Left ventricle myocardium inferior (tissue), 1 donor: ENCODE results near the gene HBG1. TPM values are rescaled to one million over a fixed set of nuclear protein-coding genes. Genes with fewer than 3 reads are reported as not detected.

Experiments
- DNase-seq: peaks from one replicate; pipeline ENCODE4 v3.0.0-alpha.2; 2020
- H3K27ac ChIP-seq: fragments of 200-600 bp; replicated peaks from 2 replicates; pipeline ENCODE4 v1.8.0; 2021
- H3K27me3 ChIP-seq: fragments of 200-600 bp; 2 replicates; pipeline ENCODE4 v1.8.0; 2021; ENCODE audit warnings: low read depth
- H3K36me3 ChIP-seq: fragments of 200-600 bp; 2 replicates; pipeline ENCODE4 v1.8.0; 2021
- H3K4me1 ChIP-seq: fragments of 200-600 bp; 2 replicates; pipeline ENCODE4 v1.8.0; 2021
- H3K4me3 ChIP-seq: fragments of 200-600 bp; 2 replicates; pipeline ENCODE4 v1.8.0; 2021; ENCODE audit warnings: mild to moderate bottlenecking, moderate library complexity
- H3K9me3 ChIP-seq: fragments of 200-600 bp; replicated peaks from 2 replicates; pipeline ENCODE4 v1.8.0; 2021
- CTCF ChIP-seq: fragments of 200-600 bp; IDR thresholded peaks from 2 replicates; pipeline ENCODE4 v1.8.0; 2021; ENCODE audit warnings: antibody characterized with exemption, mild to moderate bottlenecking, borderline replicate concordance
- intact Hi-C: fragments of 100-400 bp; cut with micrococcal nuclease; formaldehyde crosslinking; loops from one replicate; pipeline ENCODE4 v1.11.0; 2022
- total RNA-seq: library from RNA; stranded (reverse); fragmentation: NEBNext Ultra II Directional; extraction: Animal tissue kit (Norgen Biotek cat#: 25700); gene quantifications from one replicate; pipeline ENCODE4 v1.2.1, GENCODE V29; 2021
- donor health status: DM: no; HTN: yes; CAD: no; lungs with severe emphysema.

HBG1 gene
- total RNA-seq, 1 donor from 2014 or later, result not detected

- Histone ChIP-seq H3K36me3 (no peaks in the 10 kb centered on the region), H3K4me3 (no peak overlapping the region), H3K27ac (no peak overlapping the region), H3K4me1 (no peaks in the 10 kb centered on the region), H3K27me3 (peaks cover 7% of the 10 kb centered on the region), H3K9me3 (no peaks in the 10 kb centered on the region)
- no peak for TF ChIP-seq CTCF
- intact Hi-C loops, result no loop called here
- DNase-seq, result no peak
Measured at GRCh38 chr11:5246772-5247471, 2.7 kb downstream of the HBG1 start.

GRCh38 chr11:5245155-5245554 is 4.5 kb downstream of the HBG1 start:
- DNase-seq, result no peak
- Histone ChIP-seq H3K4me3 (no peak overlapping the region), H3K27ac (no peak overlapping the region), H3K27me3 (peaks cover 7% of the 10 kb centered on the region), H3K9me3 (no peaks in the 10 kb centered on the region), H3K36me3 (no peaks in the 10 kb centered on the region), H3K4me1 (no peaks in the 10 kb centered on the region)
- TF ChIP-seq CTCF, result no peak
- intact Hi-C loops, result no loop called here

- DNase-seq, result no peak
- H3K4me1 ChIP-seq, result no peaks in the 10 kb centered on the region
- H3K27ac ChIP-seq, result no peak overlapping the region
- no peaks in the 10 kb centered on the region for H3K36me3 ChIP-seq
- no peak overlapping the region for H3K4me3 ChIP-seq
- H3K9me3 ChIP-seq, result no peaks in the 10 kb centered on the region
- no peak for TF ChIP-seq CTCF
- H3K27me3 ChIP-seq, result peaks cover 15% of the 10 kb centered on the region
- intact Hi-C loops, result no loop called here
Measured at GRCh38 chr11:5243816-5244180, 5.9 kb downstream of the HBG1 start.

GRCh38 chr11:5242933-5243815 is 6.5 kb downstream of the HBG1 start:
- intact Hi-C loops, result no loop called here
- no peak for TF ChIP-seq CTCF
- Histone ChIP-seq H3K9me3 (no peaks in the 10 kb centered on the region), H3K36me3 (no peaks in the 10 kb centered on the region), H3K4me3 (no peak overlapping the region), H3K4me1 (no peaks in the 10 kb centered on the region), H3K27ac (no peak overlapping the region), H3K27me3 (peaks cover 15% of the 10 kb centered on the region)
- DNase-seq, result no peak

DNA sequence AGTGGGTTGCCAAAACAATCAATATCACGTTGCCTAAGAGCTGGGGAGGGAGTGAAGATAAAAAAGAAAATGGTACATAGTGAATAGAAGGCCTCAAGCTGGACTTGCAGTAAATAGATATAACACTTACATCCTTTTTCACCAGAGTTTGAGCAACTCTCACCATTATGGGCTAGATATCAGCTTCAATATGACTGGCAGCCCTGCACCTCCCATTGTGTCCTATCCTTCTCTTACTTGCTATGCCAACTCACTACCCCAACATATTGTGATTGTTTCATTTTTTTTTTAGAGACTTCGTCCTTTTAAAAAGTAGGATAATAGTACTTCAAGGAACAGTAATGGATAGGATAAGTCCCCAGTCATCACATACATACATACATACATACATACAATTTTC is 7.4 kb downstream of the HBG1 start:
- Histone ChIP-seq H3K4me3 (no peak overlapping the region), H3K36me3 (no peaks in the 10 kb centered on the region), H3K27me3 (peaks cover 15% of the 10 kb centered on the region), H3K27ac (no peak overlapping the region), H3K9me3 (no peaks in the 10 kb centered on the region), H3K4me1 (no peaks in the 10 kb centered on the region)
- no peak for DNase-seq
- intact Hi-C loops, result no loop called here
- TF ChIP-seq CTCF, result no peak
